Mesendoderm (in vitro differentiated cells): ENCODE results near the gene RNF224.
A peak's percentile ranks its signal among the peaks of the same experiment; 100 is the strongest.
"Not testable (repeated sequence)": the region's sequence is repeated elsewhere in the genome, so short reads cannot be mapped to it uniquely, and the experiment has no call there.

Experiments used
- DNase-seq: peaks from one replicate; pipeline ENCODE4 v3.0.0; 2013
- H2AK5ac ChIP-seq: 2 replicates; pipeline ENCODE4 v1.6.1; 2013; ENCODE audit warnings: low read length, inconsistent platforms
- H2BK120ac ChIP-seq: 2 replicates; pipeline ENCODE4 v1.6.1; 2013; ENCODE audit warnings: low read depth, mild to moderate bottlenecking, low read length, moderate library complexity, mixed read lengths
- H2BK15ac ChIP-seq: replicated peaks from 2 replicates; pipeline ENCODE4 v1.6.1; 2013; ENCODE audit warnings: low read depth, mild to moderate bottlenecking, moderate library complexity
- H2BK5ac ChIP-seq: 2 replicates; pipeline ENCODE4 v1.6.1; 2013; ENCODE audit warnings: low read length, inconsistent platforms
- H3K18ac ChIP-seq: 2 replicates; pipeline ENCODE4 v1.6.1; 2013; ENCODE audit warnings: mild to moderate bottlenecking, low read length, mixed read lengths
- H3K23ac ChIP-seq: one replicate; pipeline ENCODE4 v1.6.1; 2013; ENCODE audit warnings: low read length
- H3K27ac ChIP-seq: 2 replicates; pipeline ENCODE4 v1.5.1; 2013; ENCODE audit warnings: low read depth, mild to moderate bottlenecking, inconsistent platforms, low read length, moderate library complexity
- H3K27me3 ChIP-seq: 2 replicates; pipeline ENCODE4 v1.6.1; 2013; ENCODE audit warnings: low read length, control low read depth, mild to moderate bottlenecking, inconsistent platforms; ENCODE audit not compliant: insufficient read depth, poor library complexity
- H3K36me3 ChIP-seq: 2 replicates; pipeline ENCODE4 v1.6.1; 2013; ENCODE audit warnings: low read length, inconsistent platforms; ENCODE audit not compliant: control insufficient read depth, insufficient read depth
- H3K4ac ChIP-seq: one replicate; pipeline ENCODE4 v1.6.1; 2013; ENCODE audit warnings: low read depth, mild to moderate bottlenecking, low read length, moderate library complexity
- H3K4me1 ChIP-seq: 2 replicates; pipeline ENCODE4 v1.6.1; 2013; ENCODE audit warnings: low read depth, low read length, inconsistent platforms; ENCODE audit not compliant: control insufficient read depth
- H3K4me2 ChIP-seq: 2 replicates; pipeline ENCODE4 v1.6.1; 2013; ENCODE audit warnings: low read length
- H3K4me3 ChIP-seq: 2 replicates; pipeline ENCODE4 v1.5.1; 2013; ENCODE audit warnings: mild to moderate bottlenecking, low read length
- H3K56ac ChIP-seq: one replicate; pipeline ENCODE4 v1.6.1; 2013; ENCODE audit warnings: low read length
- H3K79me1 ChIP-seq: 2 replicates; pipeline ENCODE4 v1.6.1; 2013; ENCODE audit warnings: low read length, inconsistent platforms
- H3K79me2 ChIP-seq: 2 replicates; pipeline ENCODE4 v1.6.1; 2013; ENCODE audit warnings: mild to moderate bottlenecking, low read length; ENCODE audit not compliant: control insufficient read depth, insufficient read depth
- H3K9ac ChIP-seq: 2 replicates; pipeline ENCODE4 v1.6.1; 2013; ENCODE audit warnings: low read length, inconsistent platforms
- H4K5ac ChIP-seq: one replicate; pipeline ENCODE4 v1.6.1; 2013; ENCODE audit warnings: low read length
- H4K8ac ChIP-seq: one replicate; pipeline ENCODE4 v1.6.1; 2013; ENCODE audit warnings: low read depth, mild to moderate bottlenecking, control low read depth, low read length, moderate library complexity
- WGBS: extraction: QIAGEN DNeasy Blood & Tissue Kit; methylation state at CpG from one replicate; pipeline ENCODE4 v1.1.7; 2013; ENCODE audit warnings: low lambda C conversion rate, missing lambda C conversion rate; ENCODE audit not compliant: insufficient coverage; ENCODE audit errors: extremely low coverage; 5-methylcytosine and 5-hydroxymethylcytosine counted together

RNF224 gene

GRCh38 chr9:137241490-137242268, 14.4 kb downstream of the RNF224 start:
- Histone ChIP-seq H3K56ac (peak overlapping the region; percentile 96), H3K27ac (peak overlapping the region; percentile 91), H3K23ac (peak overlapping the region; percentile 66), H3K36me3 (peaks cover 6% of the 10 kb centered on the region), H3K4me2 (peak overlapping the region; percentile 72), H3K79me2 (peaks cover 18% of the 10 kb centered on the region), H3K4me3 (peak overlapping the region; percentile 76), H2BK15ac (no peak overlapping the region), H3K9ac (peak overlapping the region; percentile 96), H2BK120ac (no peak overlapping the region), H2BK5ac (no peak overlapping the region), H4K5ac (no peak overlapping the region), H3K4ac (peak overlapping the region; percentile 93), H2AK5ac (no peak overlapping the region), H3K4me1 (peaks cover 16% of the 10 kb centered on the region), H3K27me3 (no peaks in the 10 kb centered on the region), H4K8ac (no peak overlapping the region), H3K18ac (peak overlapping the region; percentile 51), H3K79me1 (peaks cover 9% of the 10 kb centered on the region)
- WGBS: no CpG with 5 or more reads among the region's 83 CpGs
- no peak for DNase-seq

DNA sequence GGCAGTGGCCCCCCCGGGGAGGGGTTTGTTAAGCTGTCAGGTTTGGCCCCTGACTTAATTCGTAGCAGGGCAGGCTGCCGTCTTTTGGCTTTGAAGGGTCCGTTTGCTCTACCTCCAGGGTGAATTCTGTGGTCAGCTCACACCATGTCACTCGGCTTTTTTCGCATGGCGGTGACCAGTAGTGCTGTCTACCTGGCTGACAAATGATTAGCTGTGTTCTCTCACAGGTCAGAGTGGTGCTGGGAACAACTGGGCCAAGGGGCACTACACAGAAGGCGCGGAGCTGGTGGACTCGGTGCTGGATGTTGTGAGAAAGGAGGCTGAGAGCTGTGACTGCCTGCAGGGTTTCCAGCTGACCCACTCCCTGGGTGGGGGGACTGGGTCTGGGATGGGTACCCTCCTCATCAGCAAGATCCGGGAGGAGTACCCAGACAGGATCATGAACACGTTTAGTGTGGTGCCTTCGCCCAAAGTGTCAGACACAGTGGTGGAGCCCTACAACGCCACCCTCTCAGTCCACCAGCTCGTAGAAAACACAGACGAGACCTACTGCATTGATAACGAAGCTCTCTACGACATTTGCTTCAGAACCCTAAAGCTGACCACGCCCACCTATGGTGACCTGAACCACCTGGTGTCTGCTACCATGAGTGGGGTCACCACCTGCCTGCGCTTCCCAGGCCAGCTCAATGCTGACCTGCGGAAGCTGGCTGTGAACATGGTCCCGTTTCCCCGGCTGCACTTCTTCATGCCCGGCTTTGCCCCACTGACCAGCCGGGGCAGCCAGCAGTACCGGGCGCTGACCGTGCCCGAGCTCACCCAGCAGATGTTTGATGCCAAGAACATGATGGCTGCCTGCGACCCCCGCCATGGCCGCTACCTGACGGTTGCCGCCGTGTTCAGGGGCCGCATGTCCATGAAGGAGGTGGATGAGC, 15.2 kb downstream of the RNF224 start:
- Histone ChIP-seq H3K9ac (peak overlapping the region; percentile 96), H3K27me3 (no peaks in the 10 kb centered on the region), H3K27ac (no peak overlapping the region), H3K4ac (no peak overlapping the region), H2BK5ac (no peak overlapping the region), H4K5ac (no peak overlapping the region), H3K4me2 (peak overlapping the region; percentile 72), H4K8ac (no peak overlapping the region), H3K4me1 (peaks cover 14% of the 10 kb centered on the region), H3K79me2 (peaks cover 18% of the 10 kb centered on the region), H3K56ac (peak overlapping the region; percentile 96), H3K79me1 (peaks cover 9% of the 10 kb centered on the region), H3K23ac (peak overlapping the region; percentile 11), H3K36me3 (peaks cover 6% of the 10 kb centered on the region), H2AK5ac (no peak overlapping the region), H2BK120ac (no peak overlapping the region), H2BK15ac (no peak overlapping the region), H3K4me3 (peak overlapping the region; percentile 76), H3K18ac (no peak overlapping the region)
- WGBS: no CpG with 5 or more reads among the region's 36 CpGs
- no peak for DNase-seq

DNA sequence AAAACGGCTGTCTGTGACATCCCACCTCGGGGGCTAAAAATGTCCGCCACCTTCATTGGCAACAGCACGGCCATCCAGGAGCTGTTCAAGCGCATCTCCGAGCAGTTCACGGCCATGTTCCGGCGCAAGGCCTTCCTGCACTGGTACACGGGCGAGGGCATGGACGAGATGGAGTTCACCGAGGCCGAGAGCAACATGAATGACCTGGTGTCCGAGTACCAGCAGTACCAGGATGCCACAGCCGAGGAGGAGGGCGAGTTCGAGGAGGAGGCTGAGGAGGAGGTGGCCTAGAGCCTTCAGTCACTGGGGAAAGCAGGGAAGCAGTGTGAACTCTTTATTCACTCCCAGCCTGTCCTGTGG, 15.9 kb downstream of the RNF224 start:
- WGBS: no CpG with 5 or more reads among the region's 18 CpGs
- not testable (repeated sequence) for H3K27ac ChIP-seq, H3K4me3 ChIP-seq, H3K4ac ChIP-seq, H2BK15ac ChIP-seq, H3K79me1 ChIP-seq, H3K4me2 ChIP-seq, H3K23ac ChIP-seq, H2BK120ac ChIP-seq, H4K8ac ChIP-seq, H3K18ac ChIP-seq, H4K5ac ChIP-seq, H3K56ac ChIP-seq, H2BK5ac ChIP-seq, H3K27me3 ChIP-seq, DNase-seq, H3K36me3 ChIP-seq, H2AK5ac ChIP-seq
- Histone ChIP-seq H3K79me2 (peaks cover 18% of the 10 kb centered on the region), H3K9ac (peak overlapping the region; percentile 3), H3K4me1 (peaks cover 14% of the 10 kb centered on the region)

GRCh38 chr9:137243626-137244485, 16.6 kb downstream of the RNF224 start:
- no peak overlapping the region for H3K4me3 ChIP-seq
- WGBS: no CpG with 5 or more reads among the region's 15 CpGs
- H3K9ac ChIP-seq: peak overlapping the region; percentile 28

More at GRCh38 chr9:137243626-137244485, 16.6 kb downstream of the RNF224 start:
- Histone ChIP-seq H3K4me2 (peak overlapping the region; percentile 0), H2BK5ac (no peak overlapping the region), H3K36me3 (peaks cover 6% of the 10 kb centered on the region), H4K8ac (no peak overlapping the region), H3K27ac (peak overlapping the region; percentile 2), H3K4me1 (peaks cover 14% of the 10 kb centered on the region), H3K18ac (no peak overlapping the region), H2BK120ac (no peak overlapping the region), H3K79me1 (peaks cover 4% of the 10 kb centered on the region), H2BK15ac (no peak overlapping the region), H2AK5ac (no peak overlapping the region), H4K5ac (no peak overlapping the region), H3K27me3 (no peaks in the 10 kb centered on the region), H3K56ac (peak overlapping the region; percentile 90), H3K4ac (no peak overlapping the region), H3K23ac (no peak overlapping the region), H3K79me2 (peaks cover 17% of the 10 kb centered on the region)
- peak; percentile 70 for DNase-seq
